Vagina (tissue), 2 donors: ENCODE measurements around the gene TUNAR.

Source experiments
- POLR2AphosphoS5 ChIP-seq, 2 donors: sonication (generic); formaldehyde crosslinking; IDR thresholded peaks; one replicate each; pipeline ENCODE4 v1.9.0; 2017; ENCODE audit warnings: antibody characterized with exemption in 2 of 2, mild to moderate bottlenecking in 2 of 2, low read depth in 1 of 2; ENCODE audit not compliant: insufficient read depth in 1 of 2
- TF ChIP-seq, protein P1 (sequence below), 3 experiments: fragments of 450-650 bp in 2 of 3; fragments of 200-600 bp in 1 of 3; sonication (generic) in 1 of 3; IDR thresholded peaks; one replicate each; pipeline ENCODE4 v1.5.1; 2017 to 2019; ENCODE audit warnings: antibody characterized with exemption in 3 of 3, mild to moderate bottlenecking in 2 of 3, moderate library complexity in 2 of 3

DNA sequence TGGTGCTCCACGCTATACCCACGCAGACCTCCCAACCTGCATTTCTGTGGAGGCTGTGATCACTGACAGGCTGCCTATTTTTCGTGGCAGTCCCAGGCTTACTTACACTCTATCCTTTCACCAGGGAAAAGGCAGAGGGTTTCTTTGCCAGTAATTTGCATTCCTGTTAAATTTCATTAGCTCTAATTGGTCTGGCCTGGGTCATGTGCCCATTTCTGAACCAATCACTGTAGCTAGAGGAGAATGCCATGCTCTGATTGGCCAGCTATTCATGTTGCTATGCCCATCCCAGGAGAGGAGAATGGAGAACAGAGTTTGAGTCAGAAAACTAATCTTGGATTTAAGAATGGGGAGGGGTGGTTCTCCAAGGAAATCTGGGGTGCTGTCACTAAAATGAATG lies 43.2 kb upstream of the TUNAR start:
- no peak for TF ChIP-seq POLR2AphosphoS5 (IDR thresholded peaks at IDR 0.05; ENCODE audit: insufficient read depth in 1 of 2, low read depth in 1 of 2)
- TF ChIP-seq, protein P1, sequence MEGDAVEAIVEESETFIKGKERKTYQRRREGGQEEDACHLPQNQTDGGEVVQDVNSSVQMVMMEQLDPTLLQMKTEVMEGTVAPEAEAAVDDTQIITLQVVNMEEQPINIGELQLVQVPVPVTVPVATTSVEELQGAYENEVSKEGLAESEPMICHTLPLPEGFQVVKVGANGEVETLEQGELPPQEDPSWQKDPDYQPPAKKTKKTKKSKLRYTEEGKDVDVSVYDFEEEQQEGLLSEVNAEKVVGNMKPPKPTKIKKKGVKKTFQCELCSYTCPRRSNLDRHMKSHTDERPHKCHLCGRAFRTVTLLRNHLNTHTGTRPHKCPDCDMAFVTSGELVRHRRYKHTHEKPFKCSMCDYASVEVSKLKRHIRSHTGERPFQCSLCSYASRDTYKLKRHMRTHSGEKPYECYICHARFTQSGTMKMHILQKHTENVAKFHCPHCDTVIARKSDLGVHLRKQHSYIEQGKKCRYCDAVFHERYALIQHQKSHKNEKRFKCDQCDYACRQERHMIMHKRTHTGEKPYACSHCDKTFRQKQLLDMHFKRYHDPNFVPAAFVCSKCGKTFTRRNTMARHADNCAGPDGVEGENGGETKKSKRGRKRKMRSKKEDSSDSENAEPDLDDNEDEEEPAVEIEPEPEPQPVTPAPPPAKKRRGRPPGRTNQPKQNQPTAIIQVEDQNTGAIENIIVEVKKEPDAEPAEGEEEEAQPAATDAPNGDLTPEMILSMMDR (IDR thresholded peaks at IDR 0.05): no peak
